Skin of body (tissue), 2 donors: Measurements from ENCODE around the gene CD9. TPM values are rescaled to one million over a fixed set of nuclear protein-coding genes. Genes with fewer than 3 reads are reported as not detected.
"Not testable (repeated sequence)": the region's sequence is repeated elsewhere in the genome, so short reads cannot be mapped to it uniquely, and the experiment has no call there.

ENCODE experiments used
- DNase-seq: peaks from one replicate; lab custom pipeline; 2025; lab: John Stamatoyannopoulos, UW
- total RNA-seq: library from RNA; depleted of rRNA; stranded (reverse); fragments of >200 nt; gene quantifications from one replicate; pipeline ENCODE4 v1.2.3, GENCODE V29; 2014

CD9 gene
- total RNA-seq, 1 donor from 2014 or later = 297 TPM

GRCh38 chr12:6198556-6198955 is 1.6 kb upstream of the CD9 start:
- no peak for DNase-seq

- no peak for DNase-seq
These were observed 1.1 kb upstream of the CD9 start for GRCh38 chr12:6198985-6199530.

- DNase-seq = peak; percentile 46
These were observed 507 bp upstream of the CD9 start for GRCh38 chr12:6199531-6200255.

- DNase-seq = no peak
These were observed 1.0 kb downstream of the CD9 start for GRCh38 chr12:6201213-6201608.

DNA sequence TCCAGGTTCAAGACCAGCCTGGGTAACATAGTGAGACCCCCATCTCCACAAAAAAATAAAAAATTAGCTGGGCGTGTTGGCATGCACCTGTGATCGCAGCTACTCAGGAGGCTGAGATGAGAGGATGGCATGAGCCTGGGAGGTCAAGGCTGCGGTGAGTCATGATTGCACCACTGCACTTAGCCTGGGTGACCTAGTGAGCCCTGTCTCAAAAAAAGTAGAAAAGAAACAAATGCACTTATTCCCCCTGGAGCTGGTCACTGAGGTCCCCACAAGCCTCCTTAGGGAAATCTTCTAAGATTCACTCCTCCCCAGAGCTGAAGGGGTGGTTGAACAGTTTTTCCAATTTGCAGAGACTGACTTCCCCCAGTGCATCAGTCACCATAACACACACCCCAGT is 1.6 kb downstream of the CD9 start:
- DNase-seq = no peak

DNA sequence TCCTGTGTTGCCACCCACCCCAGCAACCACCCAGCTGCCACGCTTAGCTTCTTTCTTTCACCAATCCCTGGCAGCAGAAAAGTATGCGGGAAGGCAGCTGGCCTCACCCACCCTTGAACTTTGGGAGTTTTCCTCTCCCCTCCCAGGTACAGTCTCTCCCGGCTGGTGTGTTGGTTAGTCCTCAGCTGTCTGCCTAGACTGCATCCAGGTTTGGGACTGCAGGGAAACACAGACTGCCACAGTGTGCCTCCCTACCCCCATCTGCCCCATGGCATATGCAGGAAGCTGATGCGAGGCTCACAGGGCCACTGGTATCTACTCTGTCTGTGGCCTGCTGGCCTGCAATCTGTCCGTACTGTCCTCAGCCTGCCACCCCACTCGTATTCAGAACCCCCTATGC is 2.1 kb downstream of the CD9 start:
- no peak for DNase-seq

DNA sequence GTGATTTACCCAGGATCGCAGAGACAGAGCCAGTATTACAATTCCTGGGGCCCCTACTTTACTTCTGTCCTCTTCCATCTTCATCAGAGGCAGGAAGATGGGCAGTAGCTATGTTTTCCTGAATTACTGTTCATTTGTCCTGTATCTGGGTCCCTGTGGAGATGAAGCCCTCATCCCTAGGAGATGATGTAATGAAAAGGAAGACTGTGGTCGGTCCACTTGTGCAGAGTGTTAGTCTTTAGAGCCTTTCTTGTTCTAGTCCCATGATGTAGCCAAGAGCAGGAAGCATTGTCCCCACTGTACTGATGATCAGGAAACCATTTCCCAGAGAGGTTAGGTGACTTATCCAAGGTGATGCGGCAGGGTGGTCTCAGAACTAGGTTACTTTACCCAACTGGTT is 2.6 kb downstream of the CD9 start:
- no peak for DNase-seq

- no peak for DNase-seq
These were observed 3.4 kb downstream of the CD9 start for GRCh38 chr12:6203601-6204000.

DNA sequence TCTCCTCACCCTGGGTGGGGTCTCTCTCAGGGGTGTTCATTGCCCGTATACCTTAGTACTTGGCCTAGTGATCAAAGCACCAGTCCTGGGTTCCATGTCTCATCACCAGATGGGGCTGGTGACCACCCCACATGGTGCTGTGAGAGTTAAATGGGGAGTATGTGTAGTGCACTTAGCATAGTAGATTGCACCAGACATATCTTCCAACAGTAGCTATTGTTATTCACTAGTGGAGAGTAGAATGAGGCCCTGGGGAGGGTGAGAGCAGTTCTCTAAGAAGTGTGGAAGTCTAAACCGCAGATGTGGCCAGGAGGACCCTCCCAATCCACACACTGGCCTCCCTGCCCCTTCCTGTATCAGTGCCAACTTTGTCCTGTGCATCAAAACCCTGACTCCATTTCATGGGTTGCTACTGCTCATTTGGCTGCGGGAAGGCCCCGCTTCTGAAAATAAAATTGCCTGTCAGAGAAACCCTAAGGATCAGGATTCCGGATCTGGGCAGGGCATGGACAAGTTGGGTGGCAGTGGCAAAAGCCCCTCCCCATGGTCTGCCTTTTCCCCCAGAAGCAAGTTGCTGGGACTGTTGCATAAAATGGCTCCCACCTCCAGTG is 4.4 kb downstream of the CD9 start:
- DNase-seq = no peak

DNA sequence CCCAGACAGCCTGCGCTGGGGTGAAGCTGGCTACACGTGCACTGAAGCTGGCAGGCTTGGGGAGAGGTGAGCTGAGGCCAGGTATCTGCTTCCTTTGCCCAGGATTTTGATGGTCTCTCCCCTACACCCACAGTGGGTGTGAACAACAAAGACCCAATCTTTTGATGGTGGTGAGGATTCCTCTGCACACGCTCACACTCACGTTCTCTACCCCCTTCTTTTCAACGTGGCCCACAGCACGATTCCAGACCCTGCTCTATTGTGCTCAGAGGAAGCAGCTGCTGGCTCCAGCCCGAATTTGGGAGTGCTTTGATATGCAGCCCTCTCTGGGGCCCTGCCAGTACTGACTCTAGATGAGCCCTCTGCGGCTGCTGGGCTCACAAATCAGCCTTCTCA is 4.9 kb downstream of the CD9 start:
- DNase-seq = peak; percentile 53

DNA sequence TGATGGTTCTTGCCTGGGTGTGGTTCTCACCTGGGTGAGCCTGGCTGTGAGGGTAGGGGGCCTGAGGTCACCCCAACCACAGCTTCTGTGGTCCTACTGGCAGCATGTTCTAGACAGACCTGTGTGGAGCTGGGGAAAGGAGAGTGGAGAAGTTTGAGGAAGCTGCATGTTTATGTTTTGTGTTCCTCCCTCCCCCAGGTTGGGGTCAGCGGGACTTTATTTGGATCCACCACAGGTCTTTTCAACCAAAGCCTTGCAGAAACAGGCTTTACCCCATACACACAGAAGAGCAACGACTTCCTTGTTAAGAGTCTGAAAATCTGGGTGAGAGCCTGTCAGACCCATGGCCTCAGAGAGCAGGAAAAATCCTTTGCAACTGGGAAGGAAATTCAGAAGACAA is 5.6 kb downstream of the CD9 start:
- DNase-seq = no peak

GRCh38 chr12:6206327-6206726 is 6.1 kb downstream of the CD9 start:
- DNase-seq = peak; percentile 57

DNA sequence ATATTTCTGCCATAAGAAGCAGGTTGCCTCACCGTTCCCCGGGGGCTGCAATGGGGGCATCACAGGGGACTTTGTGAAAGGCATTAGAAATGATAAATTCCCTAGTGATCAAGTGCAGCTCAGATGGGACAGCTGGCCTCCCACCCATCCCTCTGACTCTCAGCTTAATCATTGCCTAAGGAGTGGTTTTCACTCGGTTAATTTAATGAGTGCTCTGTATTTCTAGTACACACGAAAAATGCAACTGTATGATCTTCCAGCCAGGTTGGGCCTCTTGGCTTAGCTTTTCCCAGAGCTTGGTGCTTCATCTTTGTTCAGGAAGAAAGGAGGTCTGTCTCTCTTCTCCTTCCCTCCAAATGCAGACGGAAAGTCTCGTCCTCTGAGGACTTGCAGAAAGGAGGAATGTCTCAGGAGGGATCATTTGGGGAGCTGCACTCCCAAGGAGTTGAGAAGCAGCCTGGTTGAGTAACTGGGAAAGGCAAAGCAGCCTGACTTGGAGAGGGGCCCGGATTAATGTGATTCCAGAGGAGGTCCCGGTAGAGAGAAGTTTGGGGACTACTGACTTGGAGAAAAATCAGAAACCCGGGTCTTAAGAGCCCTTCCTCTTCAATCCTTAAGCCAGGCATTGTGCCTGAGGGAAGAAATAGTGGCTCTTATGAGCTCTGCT is 7.2 kb downstream of the CD9 start:
- no peak for DNase-seq

DNA sequence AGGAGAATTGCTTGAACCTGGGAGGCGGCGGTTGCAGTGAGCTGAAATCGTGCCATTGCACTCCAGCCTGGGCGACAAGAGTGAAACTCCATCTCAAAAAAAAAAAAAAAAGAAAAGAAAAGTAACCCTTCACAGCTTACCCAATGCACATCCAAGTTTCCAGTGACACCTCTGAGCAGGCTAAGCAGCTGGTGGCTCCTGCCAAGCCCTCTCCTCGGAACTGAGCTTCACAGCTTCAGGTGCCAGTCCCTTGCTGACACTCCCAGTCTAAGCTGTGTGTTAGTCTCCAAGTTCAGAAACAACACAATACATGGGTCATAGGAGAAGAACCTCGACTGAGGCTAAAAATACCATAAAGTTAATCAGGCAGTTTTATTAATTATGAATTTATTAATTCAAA is 7.9 kb downstream of the CD9 start:
- no peak for DNase-seq

- DNase-seq = not testable (repeated sequence)
These were observed 9.2 kb downstream of the CD9 start for GRCh38 chr12:6209428-6209827.

- peak; percentile 93 for DNase-seq
These were observed 11.2 kb downstream of the CD9 start for GRCh38 chr12:6211421-6211869.

DNA sequence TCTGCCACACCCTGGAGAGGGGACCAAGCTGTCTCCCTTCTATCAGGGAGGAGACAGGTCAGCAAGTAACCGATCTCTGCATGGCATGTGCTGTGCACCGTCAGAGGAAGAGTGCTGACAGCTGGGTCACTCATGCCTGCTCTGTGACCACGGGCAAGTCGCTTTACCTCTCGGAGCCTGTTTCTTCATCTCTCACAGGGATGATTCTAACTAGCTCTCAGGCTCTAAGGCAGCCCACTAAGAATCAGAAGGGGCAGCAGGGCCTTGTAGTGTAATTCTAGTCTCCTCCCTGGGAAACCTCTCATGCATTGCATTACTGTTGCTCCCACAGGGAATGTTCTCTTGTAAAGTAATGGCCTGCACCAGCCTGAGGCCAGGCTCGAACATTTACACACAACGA is 11.9 kb downstream of the CD9 start:
- no peak for DNase-seq

DNA sequence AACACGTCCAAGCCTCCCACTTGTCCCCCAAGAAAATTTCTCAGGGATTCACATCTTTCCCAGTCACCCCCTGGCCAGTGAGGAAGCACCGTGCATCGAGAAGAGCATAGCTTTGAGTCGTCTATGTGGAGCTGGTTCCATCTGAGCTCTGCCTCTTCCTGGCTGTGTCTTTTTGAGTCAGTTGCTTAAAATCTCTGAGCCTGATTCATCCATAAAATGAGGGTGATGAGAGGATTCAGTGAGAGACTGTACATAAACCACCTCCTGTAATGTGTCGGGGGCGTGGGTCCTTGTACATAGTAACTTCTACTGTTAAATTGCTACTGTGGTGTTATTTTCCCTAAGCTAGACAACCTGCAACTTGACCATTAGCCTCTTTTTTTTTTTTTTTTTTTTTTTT is 13.8 kb downstream of the CD9 start:
- no peak for DNase-seq

DNA sequence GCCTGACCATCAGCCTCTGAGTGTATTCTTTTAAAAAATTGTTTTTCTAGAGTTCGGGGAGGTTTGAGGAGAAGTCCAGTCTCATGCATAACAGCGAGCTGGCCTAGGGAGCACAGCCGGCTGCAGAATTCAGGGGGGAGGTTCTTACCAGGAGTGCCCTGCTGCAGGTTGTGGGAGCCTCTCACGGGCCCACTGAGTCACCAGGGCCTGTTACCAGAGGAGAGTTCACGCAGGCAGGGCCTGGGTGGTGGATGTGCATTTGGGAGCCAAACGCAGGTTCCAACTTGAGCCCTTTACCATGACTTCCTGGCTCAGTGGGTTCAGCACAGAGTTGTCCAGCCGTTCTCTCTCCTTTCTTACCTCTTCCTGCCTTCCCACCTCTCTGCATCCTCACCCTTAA is 14.4 kb downstream of the CD9 start:
- DNase-seq = no peak

DNA sequence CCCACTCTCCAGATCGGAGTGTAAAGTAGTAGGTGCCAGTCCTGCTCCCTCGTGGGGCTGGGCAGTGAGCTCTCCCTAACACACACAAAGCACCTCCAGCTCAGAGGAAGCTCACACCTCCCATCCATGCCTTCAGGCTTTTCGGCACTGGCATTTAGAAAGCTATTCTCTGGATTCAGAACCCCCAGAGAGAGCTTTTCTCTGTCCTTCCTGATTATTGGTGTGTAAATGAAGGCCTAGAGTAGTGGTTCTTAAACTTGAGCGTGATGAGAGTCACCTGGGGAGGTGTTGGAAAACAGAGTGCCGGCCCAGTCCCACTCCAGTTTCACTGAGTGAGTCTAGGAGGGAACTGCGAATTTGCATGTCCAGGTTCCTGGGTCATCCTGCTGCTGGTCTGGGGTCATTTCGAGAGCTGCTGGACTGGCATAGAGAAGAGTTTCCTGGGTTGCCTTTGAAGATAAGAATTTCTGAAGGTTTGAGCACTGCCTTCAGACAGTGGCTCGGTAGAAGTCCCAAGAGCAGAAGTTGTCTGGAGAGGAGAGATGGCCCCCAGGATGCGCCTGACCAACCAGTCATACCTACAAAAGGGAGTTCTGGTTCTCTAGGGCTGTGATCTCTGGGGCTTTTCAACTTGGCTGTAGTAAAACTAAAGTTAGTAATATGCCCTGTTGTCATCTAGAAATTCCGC is 15.1 kb downstream of the CD9 start:
- DNase-seq = no peak

DNA sequence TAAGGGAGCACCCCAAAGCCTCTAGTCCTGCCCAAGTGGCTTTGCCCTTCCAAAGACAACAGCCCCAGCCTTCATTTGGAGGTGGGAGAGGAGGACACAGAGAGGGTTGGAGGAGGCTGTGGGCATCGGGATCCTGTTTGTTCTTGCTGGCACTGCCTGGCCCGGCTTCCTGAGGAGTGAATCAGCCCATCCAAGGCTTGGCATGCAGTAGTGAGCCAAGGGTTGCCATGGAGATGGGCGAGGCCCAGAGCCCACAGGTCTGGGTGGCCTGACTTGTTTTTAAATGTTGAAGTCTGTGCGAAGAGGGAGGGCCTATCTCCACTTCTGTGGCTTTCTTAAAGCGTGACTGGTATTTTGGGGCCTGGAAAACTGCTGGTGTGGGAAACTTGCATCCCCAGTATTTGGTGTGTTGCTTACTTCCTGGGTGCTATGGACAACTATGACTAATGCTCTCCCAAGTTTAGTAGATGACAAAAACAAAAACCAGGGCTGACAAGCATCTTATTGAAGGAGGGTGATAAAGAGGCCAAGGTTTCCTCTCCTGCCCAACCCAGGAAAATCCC is 15.8 kb downstream of the CD9 start:
- peak; percentile 61 for DNase-seq

DNA sequence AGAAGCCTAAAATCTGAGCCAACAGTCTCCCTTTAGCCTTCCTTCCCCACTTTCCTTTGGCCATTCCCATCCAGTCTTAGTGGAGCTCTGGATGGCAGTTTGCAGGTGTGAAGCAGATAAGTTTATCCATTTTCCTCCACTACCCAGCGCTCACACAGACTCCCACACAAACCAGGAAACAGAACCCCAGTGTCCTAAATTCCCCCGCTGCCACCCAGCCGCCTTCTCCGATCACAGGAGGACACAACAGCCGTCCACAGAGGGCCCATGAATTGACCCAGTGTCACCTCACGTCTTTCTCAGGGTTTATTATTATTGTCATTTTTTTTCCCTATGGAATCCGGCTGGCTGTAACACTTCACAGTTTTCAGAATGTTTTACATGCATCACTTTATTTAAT is 16.4 kb downstream of the CD9 start:
- DNase-seq = no peak
